Mesenchymal stem cell (in vitro differentiated cells and primary cell): ENCODE results near the gene DYNLRB1.
"Not testable (repeated sequence)": the region's sequence is repeated elsewhere in the genome, so short reads cannot be mapped to it uniquely, and the experiment has no call there.

Source experiments
- DNase-seq: peaks from one replicate; pipeline ENCODE4 v3.0.0-alpha.2; 2013
- H2AFZ ChIP-seq: one replicate; pipeline ENCODE4 v1.6.1; 2013; ENCODE audit warnings: low read depth, mild to moderate bottlenecking, control low read depth, inconsistent platforms, low read length, moderate library complexity
- H2AK5ac ChIP-seq: 2 replicates; pipeline ENCODE4 v1.6.1; 2013; ENCODE audit warnings: low read length, moderate library complexity, mild to moderate bottlenecking, inconsistent platforms; ENCODE audit not compliant: severe bottlenecking
- H2BK120ac ChIP-seq: one replicate; pipeline ENCODE4 v1.6.1; 2013; ENCODE audit warnings: low read depth, mild to moderate bottlenecking, inconsistent platforms, low read length, moderate library complexity
- H2BK12ac ChIP-seq, 2 experiments: one replicate each; pipeline ENCODE4 v1.6.1; 2013; ENCODE audit warnings: inconsistent platforms in 2 of 2, low read length in 2 of 2, mild to moderate bottlenecking in 2 of 2, moderate library complexity in 2 of 2, control low read depth in 1 of 2
- H2BK15ac ChIP-seq: one replicate; pipeline ENCODE4 v1.6.1; 2013; ENCODE audit warnings: mild to moderate bottlenecking, low read depth, inconsistent platforms; ENCODE audit not compliant: poor library complexity, severe bottlenecking
- H2BK5ac ChIP-seq: 2 replicates; pipeline ENCODE4 v1.6.1; 2013; ENCODE audit warnings: low read depth, mild to moderate bottlenecking, low read length, control low read depth, inconsistent platforms; ENCODE audit not compliant: poor library complexity, severe bottlenecking
- H3K14ac ChIP-seq, 2 experiments: one replicate each; pipeline ENCODE4 v1.6.1; 2013; ENCODE audit warnings: inconsistent platforms in 2 of 2, low read length in 2 of 2, control low read depth in 1 of 2, mild to moderate bottlenecking in 1 of 2, moderate library complexity in 1 of 2
- H3K18ac ChIP-seq, 2 experiments: one replicate each; pipeline ENCODE4 v1.6.1; 2013; ENCODE audit warnings: inconsistent platforms in 2 of 2, low read length in 2 of 2, control low read depth in 1 of 2, low read depth in 1 of 2, mild to moderate bottlenecking in 1 of 2
- H3K23ac ChIP-seq, 2 experiments: one replicate each; pipeline ENCODE4 v1.6.1; 2013; ENCODE audit warnings: inconsistent platforms in 2 of 2, low read length in 2 of 2, mild to moderate bottlenecking in 2 of 2, moderate library complexity in 2 of 2, control low read depth in 1 of 2
- H3K27ac ChIP-seq: 2 replicates; pipeline ENCODE4 v1.5.1; 2013; ENCODE audit warnings: mild to moderate bottlenecking, moderate library complexity, low read length, control low read depth, inconsistent platforms; ENCODE audit not compliant: poor library complexity, severe bottlenecking
- H3K27me3 ChIP-seq, 2 experiments: 2 replicates each; pipeline versions ENCODE4 v1.6.1 to v1.7.0; 2013; ENCODE audit warnings: low read length in 2 of 2, mild to moderate bottlenecking in 2 of 2, moderate library complexity in 2 of 2, control low read depth in 1 of 2, inconsistent platforms in 1 of 2; ENCODE audit not compliant: control insufficient read depth in 1 of 2, insufficient read depth in 1 of 2
- H3K36me3 ChIP-seq, 2 experiments: 2 replicates each; pipeline versions ENCODE4 v1.6.1 to v1.7.0; 2013; ENCODE audit warnings: low read length in 2 of 2, control low read depth in 1 of 2, inconsistent platforms in 1 of 2, low read depth in 1 of 2, mild to moderate bottlenecking in 1 of 2; ENCODE audit not compliant: insufficient read depth in 2 of 2, control insufficient read depth in 1 of 2
- H3K4ac ChIP-seq, 2 experiments: one replicate each; pipeline ENCODE4 v1.6.1; 2013; ENCODE audit warnings: inconsistent platforms in 2 of 2, low read length in 2 of 2, mild to moderate bottlenecking in 2 of 2, moderate library complexity in 2 of 2, control low read depth in 1 of 2, low read depth in 1 of 2
- H3K4me1 ChIP-seq: 2 replicates; pipeline ENCODE4 v1.6.1; 2013; ENCODE audit warnings: low read depth, low read length, control low read depth; ENCODE audit not compliant: control insufficient read depth, insufficient read depth
- H3K4me2 ChIP-seq: 2 replicates; pipeline ENCODE4 v1.6.1; 2013; ENCODE audit warnings: low read length, mild to moderate bottlenecking, inconsistent platforms; ENCODE audit not compliant: poor library complexity, severe bottlenecking
- H3K4me3 ChIP-seq, 2 experiments: 2 replicates each; pipeline versions ENCODE4 v1.5.1 to v1.7.0; 2013; ENCODE audit warnings: low read length in 2 of 2, mild to moderate bottlenecking in 2 of 2, control low read depth in 1 of 2, low read depth in 1 of 2; ENCODE audit not compliant: insufficient read depth in 1 of 2
- H3K79me1 ChIP-seq: replicated peaks from 2 replicates; pipeline ENCODE4 v1.6.1; 2013; ENCODE audit warnings: mild to moderate bottlenecking, control low read depth, low read length, inconsistent platforms; ENCODE audit not compliant: poor library complexity, severe bottlenecking
- H3K9ac ChIP-seq: 2 replicates; pipeline ENCODE4 v1.7.0; 2013; ENCODE audit warnings: mild to moderate bottlenecking, low read length, moderate library complexity
- H3K9me3 ChIP-seq: 2 replicates; pipeline ENCODE4 v1.7.0; 2013; ENCODE audit warnings: mild to moderate bottlenecking, low read length; ENCODE audit not compliant: control insufficient read depth
- H4K8ac ChIP-seq: one replicate; pipeline ENCODE4 v1.6.1; 2013; ENCODE audit warnings: inconsistent platforms, mild to moderate bottlenecking, low read length, moderate library complexity
- H4K91ac ChIP-seq: one replicate; pipeline ENCODE4 v1.6.1; 2013; ENCODE audit warnings: mild to moderate bottlenecking, low read length, inconsistent platforms
- WGBS: methylation state at CpG from one replicate; pipeline ENCODE4 v1.1.7; 2013; ENCODE audit warnings: mixed read lengths; 5-methylcytosine and 5-hydroxymethylcytosine counted together

The DYNLRB1 gene

DNA sequence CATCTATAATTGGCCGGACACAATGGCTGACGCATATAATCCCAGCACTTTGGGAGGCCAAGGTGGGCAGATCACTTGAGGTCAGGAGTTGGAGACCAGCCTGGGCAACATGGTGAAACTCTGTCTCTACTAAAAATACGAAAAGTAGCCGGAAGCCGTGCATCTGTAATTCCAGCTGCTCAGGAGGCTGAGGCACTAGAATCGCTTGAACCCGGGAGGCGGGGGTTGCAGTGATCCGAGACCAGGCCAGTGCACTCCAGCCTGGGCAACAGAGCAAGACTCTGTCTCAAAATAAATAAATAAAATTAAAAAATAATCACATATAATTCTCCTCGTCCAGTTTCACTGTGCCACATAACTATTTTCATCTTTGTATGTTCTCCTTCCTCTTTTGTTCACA, 3.6 kb downstream of the DYNLRB1 start:
- H3K27me3 ChIP-seq, result not testable (repeated sequence)

GRCh38 chr20:34522969-34523871, 7.0 kb downstream of the DYNLRB1 start:
- peak overlapping the region in 1 of 2 experiments; percentile 60 for H3K4ac ChIP-seq
- no peak overlapping the region for H2BK120ac ChIP-seq
- peaks cover 28% of the 10 kb centered on the region for H3K4me1 ChIP-seq
- no peaks in the 10 kb centered on the region for H3K27me3 ChIP-seq
- no peak overlapping the region for H2BK15ac ChIP-seq
- H3K9ac ChIP-seq, result peak overlapping the region; percentile 46
- no peak overlapping the region for H4K91ac ChIP-seq
- peak; percentile 66 for DNase-seq
- H3K4me3 ChIP-seq, result no peak overlapping the region
- peaks cover 8% of the 10 kb centered on the region for H3K79me1 ChIP-seq
- peak overlapping the region; percentile 45 for H3K4me2 ChIP-seq
- peaks cover 23 to 58% of the 10 kb centered on the region in 2 experiments for H3K36me3 ChIP-seq
- H3K27ac ChIP-seq, result peak overlapping the region; percentile 72
- peak overlapping the region in 1 of 2 experiments; percentile 37 for H2BK12ac ChIP-seq
- peak overlapping the region; percentile 10 for H2BK5ac ChIP-seq
- no peak overlapping the region for H2AFZ ChIP-seq
- WGBS, result 34% methylated on average over 15 of the region's 17 CpGs
- H3K18ac ChIP-seq, result peak overlapping the region in 1 of 2 experiments; percentile 55
- no peak overlapping the region for H2AK5ac ChIP-seq
- H3K23ac ChIP-seq, result peak overlapping the region in 1 of 2 experiments; percentile 14
- no peak overlapping the region for H4K8ac ChIP-seq
- H3K14ac ChIP-seq, result no peak overlapping the region
- no peaks in the 10 kb centered on the region for H3K9me3 ChIP-seq

More for the DNA sequence above, 3.6 kb downstream of the DYNLRB1 start:
- H2BK12ac ChIP-seq, H3K9ac ChIP-seq, H3K79me1 ChIP-seq, H2BK5ac ChIP-seq, H3K4me3 ChIP-seq, H3K4me2 ChIP-seq, H3K9me3 ChIP-seq, H2BK15ac ChIP-seq, H3K14ac ChIP-seq, DNase-seq, H3K23ac ChIP-seq, H2BK120ac ChIP-seq, H2AFZ ChIP-seq, H4K8ac ChIP-seq, H4K91ac ChIP-seq, H3K18ac ChIP-seq, H3K4ac ChIP-seq, H3K27ac ChIP-seq, H2AK5ac ChIP-seq: not testable (repeated sequence)
- Histone ChIP-seq H3K36me3 (peaks cover 12 to 39% of the 10 kb centered on the region in 2 experiments), H3K4me1 (peaks cover 16% of the 10 kb centered on the region)
- 97% methylated on average over 9 of the region's 10 CpGs for WGBS

DNA sequence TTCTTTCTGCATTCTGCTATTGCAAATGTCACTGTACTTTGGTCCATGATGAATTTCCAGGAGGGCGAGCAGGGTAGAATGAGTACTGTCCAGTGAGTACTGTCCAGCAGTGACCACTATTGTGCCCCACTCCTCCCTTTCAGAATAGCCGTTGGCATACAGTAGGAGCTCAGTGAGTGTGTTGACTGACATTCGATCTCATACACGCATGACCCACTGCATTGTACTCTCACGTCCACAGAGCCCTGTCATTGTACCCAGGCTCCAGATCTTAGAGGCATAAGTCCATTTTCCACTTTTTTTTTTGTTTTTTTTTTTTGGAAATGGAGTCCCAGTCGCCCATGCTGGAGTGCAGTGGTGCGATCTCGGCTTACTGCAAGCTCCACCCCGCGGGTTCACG, 8.2 kb downstream of the DYNLRB1 start:
- H3K9me3 ChIP-seq, result no peaks in the 10 kb centered on the region
- peaks cover 32 to 64% of the 10 kb centered on the region in 2 experiments for H3K36me3 ChIP-seq
- H3K23ac ChIP-seq, result no peak overlapping the region
- no peak overlapping the region for H3K18ac ChIP-seq
- no peak overlapping the region for H3K27ac ChIP-seq
- DNase-seq, result no peak
- peak overlapping the region; percentile 46 for H3K9ac ChIP-seq
- H3K27me3 ChIP-seq, result no peaks in the 10 kb centered on the region
- 93% methylated on average over 11 of the region's 11 CpGs for WGBS
- H3K4me2 ChIP-seq, result no peak overlapping the region
- H4K91ac ChIP-seq, result no peak overlapping the region
- H2BK5ac ChIP-seq, result no peak overlapping the region
- H2BK15ac ChIP-seq, result no peak overlapping the region
- no peak overlapping the region for H2BK12ac ChIP-seq
- H3K79me1 ChIP-seq, result peaks cover 15% of the 10 kb centered on the region
- no peak overlapping the region for H4K8ac ChIP-seq
- no peak overlapping the region for H3K4me3 ChIP-seq
- H2AK5ac ChIP-seq, result no peak overlapping the region
- H2BK120ac ChIP-seq, result no peak overlapping the region
- peaks cover 35% of the 10 kb centered on the region for H3K4me1 ChIP-seq
- H3K4ac ChIP-seq, result no peak overlapping the region
- H2AFZ ChIP-seq, result no peak overlapping the region
- no peak overlapping the region for H3K14ac ChIP-seq

DNA sequence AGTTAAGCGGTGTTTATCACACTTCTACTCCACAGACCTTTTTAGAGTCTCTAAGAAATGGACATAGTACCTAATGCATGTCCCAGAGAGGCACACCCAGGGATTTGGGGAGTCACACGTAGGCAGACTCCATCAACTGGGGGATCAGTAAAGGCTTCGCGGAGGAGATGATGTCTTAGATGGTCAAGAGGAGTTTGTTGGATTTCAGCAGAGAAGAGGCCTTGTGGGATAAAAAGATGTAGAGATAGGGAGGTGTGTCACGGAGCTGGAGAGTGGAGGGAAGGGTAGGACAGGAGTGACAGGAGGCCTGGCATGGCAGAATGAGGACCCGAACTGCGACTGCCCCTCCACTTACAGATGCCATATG, 9.1 kb downstream of the DYNLRB1 start:
- Histone ChIP-seq H4K91ac (peak overlapping the region; percentile 69), H3K4me3 (no peak overlapping the region), H3K4me2 (no peak overlapping the region), H2BK120ac (no peak overlapping the region), H4K8ac (no peak overlapping the region), H3K9me3 (no peaks in the 10 kb centered on the region), H2BK5ac (no peak overlapping the region), H3K4me1 (peaks cover 35% of the 10 kb centered on the region), H3K4ac (no peak overlapping the region), H2AFZ (no peak overlapping the region), H3K36me3 (peaks cover 40 to 66% of the 10 kb centered on the region in 2 experiments), H3K9ac (peak overlapping the region; percentile 75), H3K18ac (no peak overlapping the region), H2BK15ac (no peak overlapping the region), H3K14ac (no peak overlapping the region), H3K79me1 (peaks cover 22% of the 10 kb centered on the region), H3K23ac (no peak overlapping the region), H2BK12ac (no peak overlapping the region), H2AK5ac (peak overlapping the region; percentile 49), H3K27ac (peak overlapping the region; percentile 68), H3K27me3 (no peaks in the 10 kb centered on the region)
- DNase-seq, result no peak
- WGBS, result 69% methylated on average over 7 of the region's 7 CpGs
